Rectal smooth muscle tissue (tissue), 1 donor: Measurements from ENCODE around the gene TMEM235.

Experiments
- H3K27ac ChIP-seq: one replicate; pipeline ENCODE4 v1.7.0; 2013; ENCODE audit warnings: low read depth, low read length, inconsistent platforms
- H3K27me3 ChIP-seq: one replicate; pipeline ENCODE4 v1.7.0; 2013; ENCODE audit warnings: low read length; ENCODE audit not compliant: control insufficient read depth, insufficient read depth
- H3K36me3 ChIP-seq: one replicate; pipeline ENCODE4 v1.7.0; 2013; ENCODE audit warnings: low read length; ENCODE audit not compliant: control insufficient read depth, insufficient read depth
- H3K4me1 ChIP-seq: one replicate; pipeline ENCODE4 v1.7.0; 2013; ENCODE audit warnings: low read length; ENCODE audit not compliant: control insufficient read depth, insufficient read depth
- H3K4me3 ChIP-seq: one replicate; pipeline ENCODE4 v1.7.0; 2013; ENCODE audit warnings: low read length
- H3K9ac ChIP-seq: one replicate; pipeline ENCODE4 v1.7.0; 2013; ENCODE audit warnings: low read length

The TMEM235 gene

DNA sequence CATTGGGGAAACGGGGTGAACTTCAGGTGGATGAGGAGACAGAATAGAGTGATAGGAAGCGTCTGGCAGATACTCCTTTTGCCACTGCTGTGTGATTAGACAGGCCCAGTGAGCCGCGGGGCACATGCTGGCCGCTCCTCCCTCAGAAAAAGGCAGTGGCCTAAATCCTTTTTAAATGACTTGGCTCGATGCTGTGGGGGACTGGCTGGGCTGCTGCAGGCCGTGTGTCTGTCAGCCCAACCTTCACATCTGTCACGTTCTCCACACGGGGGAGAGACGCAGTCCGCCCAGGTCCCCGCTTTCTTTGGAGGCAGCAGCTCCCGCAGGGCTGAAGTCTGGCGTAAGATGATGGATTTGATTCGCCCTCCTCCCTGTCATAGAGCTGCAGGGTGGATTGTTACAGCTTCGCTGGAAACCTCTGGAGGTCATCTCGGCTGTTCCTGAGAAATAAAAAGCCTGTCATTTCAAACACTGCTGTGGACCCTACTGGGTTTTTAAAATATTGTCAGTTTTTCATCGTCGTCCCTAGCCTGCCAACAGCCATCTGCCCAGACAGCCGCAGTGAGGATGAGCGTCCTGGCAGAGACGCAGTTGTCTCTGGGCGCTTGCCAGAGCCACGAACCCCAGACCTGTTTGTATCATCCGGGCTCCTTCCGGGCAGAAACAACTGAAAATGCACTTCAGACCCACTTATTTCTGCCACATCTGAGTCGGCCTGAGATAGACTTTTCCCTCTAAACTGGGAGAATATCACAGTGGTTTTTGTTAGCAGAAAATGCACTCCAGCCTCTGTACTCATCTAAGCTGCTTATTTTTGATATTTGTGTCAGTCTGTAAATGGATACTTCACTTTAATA is 7.0 kb upstream of the TMEM235 start:
- H3K9ac ChIP-seq, result no peak overlapping the region
- H3K36me3 ChIP-seq, result no peaks in the 10 kb centered on the region
- no peaks in the 10 kb centered on the region for H3K27me3 ChIP-seq
- no peak overlapping the region for H3K4me3 ChIP-seq
- no peak overlapping the region for H3K27ac ChIP-seq
- H3K4me1 ChIP-seq, result no peaks in the 10 kb centered on the region

DNA sequence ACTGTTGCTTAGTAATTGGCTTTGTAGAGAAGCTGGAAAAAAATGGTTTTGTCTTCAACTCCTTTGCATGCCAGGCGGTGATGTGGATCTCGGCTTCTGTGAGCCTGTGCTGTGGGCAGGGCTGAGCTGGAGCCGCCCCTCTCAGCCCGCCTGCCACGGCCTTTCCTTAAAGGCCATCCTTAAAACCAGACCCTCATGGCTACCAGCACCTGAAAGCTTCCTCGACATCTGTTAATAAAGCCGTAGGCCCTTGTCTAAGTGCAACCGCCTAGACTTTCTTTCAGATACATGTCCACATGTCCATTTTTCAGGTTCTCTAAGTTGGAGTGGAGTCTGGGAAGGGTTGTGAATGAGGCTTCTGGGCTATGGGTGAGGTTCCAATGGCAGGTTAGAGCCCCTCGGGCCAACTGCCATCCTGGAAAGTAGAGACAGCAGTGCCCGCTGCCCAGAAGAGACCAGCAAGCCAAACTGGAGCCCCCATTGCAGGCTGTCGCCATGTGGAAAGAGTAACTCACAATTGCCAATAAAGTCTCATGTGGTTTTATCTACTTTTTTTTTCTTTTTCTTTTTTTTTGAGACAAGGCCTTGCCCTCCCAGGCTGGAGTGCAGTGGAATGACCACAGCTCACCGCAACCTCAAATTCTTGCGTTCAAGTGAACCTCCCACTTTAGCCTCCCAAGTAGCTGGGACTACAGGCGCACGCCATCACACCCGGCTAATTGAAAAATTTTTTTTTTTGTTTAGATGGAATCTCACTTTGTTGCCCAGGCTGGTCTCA is 6.2 kb upstream of the TMEM235 start:
- Histone ChIP-seq H3K4me3 (no peak overlapping the region), H3K4me1 (no peaks in the 10 kb centered on the region), H3K9ac (no peak overlapping the region), H3K27me3 (peaks cover under 1% of the 10 kb centered on the region), H3K27ac (no peak overlapping the region), H3K36me3 (no peaks in the 10 kb centered on the region)

DNA sequence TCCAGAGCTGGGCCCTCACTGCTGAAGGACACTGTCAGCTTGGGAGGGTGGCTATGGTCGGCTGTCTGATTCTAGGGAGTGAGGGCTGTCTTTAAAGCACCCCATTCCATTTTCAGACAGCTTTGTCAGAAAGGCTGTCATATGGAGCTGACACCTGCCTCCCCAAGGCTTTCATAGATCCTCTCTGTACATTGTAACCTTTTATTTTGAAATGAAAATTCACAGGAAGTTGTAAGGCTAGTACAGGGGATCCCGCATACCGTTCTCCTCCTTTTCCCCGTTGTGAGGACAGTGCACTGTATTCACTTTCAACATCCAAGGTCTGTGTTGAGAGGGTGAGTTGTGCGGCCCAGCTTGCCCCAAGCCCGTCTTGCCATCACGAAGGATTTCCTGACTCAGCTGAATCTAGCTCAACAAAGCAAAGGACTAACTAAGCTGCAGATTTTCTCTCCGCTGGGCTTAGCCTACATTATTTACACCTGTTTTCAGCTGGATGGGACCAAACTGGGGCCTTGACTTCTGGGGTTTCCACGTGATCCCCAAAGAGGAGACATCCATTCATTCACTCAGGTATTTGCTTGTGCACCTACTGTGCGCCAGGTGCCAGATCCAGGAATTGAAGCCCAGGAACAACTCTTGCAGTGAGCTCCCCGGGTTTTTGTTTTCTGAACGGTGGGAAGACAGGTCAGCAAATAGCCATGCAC is 5.2 kb upstream of the TMEM235 start:
- no peak overlapping the region for H3K27ac ChIP-seq
- H3K9ac ChIP-seq, result no peak overlapping the region
- peaks cover 10% of the 10 kb centered on the region for H3K27me3 ChIP-seq
- no peaks in the 10 kb centered on the region for H3K36me3 ChIP-seq
- H3K4me3 ChIP-seq, result no peak overlapping the region
- H3K4me1 ChIP-seq, result no peaks in the 10 kb centered on the region

DNA sequence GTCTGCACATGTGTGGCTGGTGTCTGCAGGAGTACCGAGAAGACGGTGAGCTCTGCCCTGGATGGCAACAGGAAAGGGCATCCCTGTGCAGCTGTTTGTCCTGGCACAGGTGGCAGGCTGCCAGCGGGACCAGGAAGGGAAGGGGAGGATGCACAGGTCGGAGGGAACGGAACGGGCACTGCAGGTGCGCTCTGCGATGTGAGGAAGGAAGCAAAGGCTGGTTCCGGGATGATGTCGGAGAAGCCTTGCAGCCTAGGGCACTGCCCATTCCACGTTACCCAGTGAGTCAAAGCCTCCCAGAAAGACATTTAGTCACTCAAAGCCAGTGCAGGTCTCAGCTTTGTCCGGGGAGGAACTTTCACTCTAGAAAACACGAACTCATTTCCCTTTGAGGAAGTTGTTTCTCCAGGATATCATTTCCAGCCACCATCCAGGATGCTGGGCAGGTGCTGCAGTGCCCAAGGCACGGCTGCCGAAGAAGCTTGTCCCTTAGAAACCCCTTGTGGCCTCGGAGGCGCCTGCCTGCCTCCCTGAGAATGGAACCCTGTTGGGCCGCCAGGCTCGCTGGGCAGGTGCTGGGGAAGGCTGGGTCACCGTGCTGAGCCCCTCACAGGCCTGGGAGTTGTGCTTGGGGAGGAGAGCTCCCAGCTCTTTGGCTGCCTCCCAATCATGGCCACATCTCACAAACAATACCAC is 4.5 kb upstream of the TMEM235 start:
- Histone ChIP-seq H3K27me3 (peaks cover 15% of the 10 kb centered on the region), H3K9ac (no peak overlapping the region), H3K27ac (no peak overlapping the region), H3K4me1 (no peaks in the 10 kb centered on the region), H3K4me3 (no peak overlapping the region), H3K36me3 (no peaks in the 10 kb centered on the region)

DNA sequence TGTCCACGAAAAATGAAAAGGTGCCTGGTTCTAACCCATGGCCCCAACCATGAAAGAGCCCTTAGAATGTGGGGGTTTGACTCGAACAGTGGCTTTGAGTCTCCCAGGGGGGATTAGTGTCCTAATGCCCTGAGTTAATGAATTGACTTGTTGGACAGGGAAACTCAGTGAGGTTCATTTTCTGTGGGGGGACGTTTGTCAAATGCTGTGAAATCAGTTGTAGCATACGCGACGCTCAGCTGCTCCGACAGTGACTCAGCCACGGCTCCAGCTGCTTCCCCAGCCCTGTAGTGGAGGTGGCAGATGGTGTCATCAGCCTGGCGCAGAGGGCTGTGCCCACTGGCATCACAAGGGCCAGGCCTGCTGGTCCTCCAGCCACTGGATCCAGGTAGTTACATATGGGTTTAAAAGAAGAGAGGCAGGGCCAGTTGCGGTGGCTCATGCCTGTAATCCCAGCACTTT is 3.9 kb upstream of the TMEM235 start:
- Histone ChIP-seq H3K4me3 (no peak overlapping the region), H3K9ac (no peak overlapping the region), H3K27ac (no peak overlapping the region), H3K36me3 (no peaks in the 10 kb centered on the region), H3K4me1 (no peaks in the 10 kb centered on the region), H3K27me3 (peaks cover 21% of the 10 kb centered on the region)

DNA sequence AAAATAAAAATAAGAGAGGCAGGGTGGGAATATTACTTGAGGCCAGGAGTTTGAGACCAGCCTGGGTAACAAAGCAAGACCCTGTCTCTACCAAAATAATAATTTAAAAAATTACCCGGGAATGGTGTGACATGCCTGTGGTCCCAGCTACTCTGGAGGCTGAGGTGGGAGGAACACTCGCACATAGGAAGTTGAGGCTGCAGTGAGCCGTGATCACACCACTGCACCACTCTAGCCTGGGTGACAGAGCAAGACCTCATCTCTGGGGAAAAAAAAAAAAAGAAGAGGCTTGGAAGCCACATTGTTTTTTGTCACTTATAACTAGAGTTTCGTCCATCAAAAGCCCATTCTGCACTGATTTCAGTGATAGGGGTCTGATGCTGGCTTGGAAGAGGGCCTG is 3.3 kb upstream of the TMEM235 start:
- Histone ChIP-seq H3K9ac (no peak overlapping the region), H3K27ac (no peak overlapping the region), H3K36me3 (no peaks in the 10 kb centered on the region), H3K4me3 (no peak overlapping the region), H3K4me1 (no peaks in the 10 kb centered on the region), H3K27me3 (peaks cover 26% of the 10 kb centered on the region)

DNA sequence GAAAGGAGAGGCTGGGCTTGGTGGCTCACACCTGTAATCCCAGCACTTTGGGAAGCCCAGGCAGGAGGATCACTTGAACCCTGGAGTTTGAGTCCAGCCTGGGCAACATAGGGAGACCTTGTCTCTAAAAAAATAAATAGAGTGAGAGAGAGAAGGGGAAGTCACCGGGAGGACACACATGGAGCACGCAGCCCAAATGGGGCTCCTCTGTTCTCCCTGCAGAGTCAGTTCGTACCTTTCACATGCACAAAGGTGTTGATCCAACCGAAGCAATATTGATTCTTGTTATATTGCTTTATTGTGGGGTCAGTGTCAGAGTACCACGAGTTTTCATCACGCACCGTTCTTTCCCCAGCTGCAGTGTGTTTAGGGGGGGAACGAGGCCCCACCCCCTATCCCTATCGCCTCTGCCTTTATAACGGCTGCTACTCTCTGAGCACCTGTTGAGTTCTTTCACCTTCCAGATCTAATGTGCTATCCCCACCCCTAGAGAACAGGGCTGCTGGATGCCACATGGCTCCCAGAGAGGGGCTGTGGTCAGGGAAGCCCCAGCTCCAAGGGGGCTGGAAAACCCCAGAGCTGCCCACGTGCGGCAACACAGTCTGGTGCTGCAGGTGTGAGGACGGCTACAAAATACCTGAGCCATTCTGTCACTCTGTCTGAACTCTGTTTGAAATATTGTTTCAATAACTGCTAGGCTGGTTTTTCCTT is 1.0 kb upstream of the TMEM235 start:
- Histone ChIP-seq H3K27me3 (peaks cover 26% of the 10 kb centered on the region), H3K9ac (no peak overlapping the region), H3K4me1 (no peaks in the 10 kb centered on the region), H3K36me3 (no peaks in the 10 kb centered on the region), H3K27ac (no peak overlapping the region), H3K4me3 (no peak overlapping the region)

DNA sequence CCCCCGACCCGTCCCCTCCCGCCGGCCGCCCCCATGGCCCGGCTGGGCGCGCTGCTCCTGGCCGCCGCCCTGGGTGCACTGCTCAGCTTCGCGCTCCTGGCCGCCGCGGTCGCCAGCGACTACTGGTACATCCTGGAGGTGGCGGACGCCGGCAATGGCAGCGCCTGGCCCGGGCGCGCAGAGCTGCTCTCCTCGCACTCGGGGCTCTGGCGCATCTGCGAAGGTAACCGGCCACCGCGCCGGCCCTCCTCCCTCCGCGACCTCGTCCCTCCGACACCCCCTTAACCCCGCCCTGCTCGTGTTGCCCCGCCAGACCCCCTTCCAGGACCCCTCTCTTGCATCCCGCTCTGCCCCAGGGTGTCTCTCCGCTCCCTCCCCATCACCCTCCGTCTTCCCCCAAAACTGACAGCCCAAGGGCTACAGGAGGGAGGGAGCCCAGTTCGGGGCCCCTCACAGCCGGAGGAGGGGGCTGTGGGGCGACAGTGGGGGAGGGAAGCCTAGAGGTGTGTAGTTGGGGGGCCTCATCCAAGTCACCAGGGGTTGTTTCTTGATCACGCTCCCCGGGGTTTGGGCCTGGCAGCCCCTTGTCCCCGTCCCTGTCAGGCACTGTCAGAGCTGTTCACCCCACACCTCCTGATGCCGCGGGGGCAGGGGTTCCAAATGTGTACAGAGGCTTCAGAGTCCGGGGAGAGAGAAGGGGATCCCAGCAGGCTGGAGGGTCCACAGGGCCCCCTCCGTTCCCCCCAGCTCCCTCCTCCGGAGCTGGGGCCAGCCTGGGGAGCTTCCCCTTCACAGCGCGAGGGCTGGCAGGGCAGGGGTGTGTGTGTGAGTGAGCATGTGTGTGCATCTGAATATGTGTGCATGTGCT is 794 bp downstream of the TMEM235 start:
- no peaks in the 10 kb centered on the region for H3K36me3 ChIP-seq
- H3K4me3 ChIP-seq, result no peak overlapping the region
- H3K9ac ChIP-seq, result no peak overlapping the region
- no peaks in the 10 kb centered on the region for H3K4me1 ChIP-seq
- peaks cover 26% of the 10 kb centered on the region for H3K27me3 ChIP-seq
- H3K27ac ChIP-seq, result no peak overlapping the region

DNA sequence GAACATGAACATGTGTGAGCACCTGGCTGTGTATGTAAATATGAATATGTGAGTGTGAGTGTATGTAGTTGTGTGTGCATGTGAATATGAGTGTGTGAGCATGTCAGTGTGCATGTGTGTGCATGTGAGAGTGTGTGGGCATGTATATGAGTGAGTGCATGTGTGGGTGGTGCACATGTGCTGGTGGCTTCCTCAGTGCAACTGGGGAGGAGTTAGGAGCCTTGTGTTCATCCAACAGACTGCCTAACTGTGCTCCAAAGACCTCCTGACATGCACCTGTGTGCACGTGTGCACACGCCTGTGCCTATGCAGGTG is 1.4 kb downstream of the TMEM235 start:
- no peak overlapping the region for H3K4me3 ChIP-seq
- no peaks in the 10 kb centered on the region for H3K36me3 ChIP-seq
- H3K27ac ChIP-seq, result no peak overlapping the region
- no peaks in the 10 kb centered on the region for H3K4me1 ChIP-seq
- no peak overlapping the region for H3K9ac ChIP-seq
- H3K27me3 ChIP-seq, result peaks cover 26% of the 10 kb centered on the region

DNA sequence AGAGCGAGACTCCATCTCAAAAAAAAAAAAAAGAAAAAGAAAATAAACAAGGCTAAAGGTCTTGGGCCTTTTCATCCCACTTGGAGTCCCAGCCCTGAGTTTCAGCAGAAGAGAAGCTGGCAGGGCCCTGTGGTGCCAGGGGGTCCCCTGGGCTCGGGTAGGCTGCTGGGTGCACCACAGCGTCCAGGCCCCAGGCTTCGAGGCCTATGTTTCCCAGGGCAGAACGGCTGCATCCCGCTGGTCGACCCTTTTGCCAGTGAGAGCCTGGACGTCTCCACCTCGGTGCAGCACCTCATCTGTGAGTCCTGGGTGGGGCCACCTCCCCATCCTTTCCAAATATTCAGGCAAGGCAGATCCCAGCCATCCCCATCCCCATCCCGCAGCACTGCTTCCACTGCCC is 2.2 kb downstream of the TMEM235 start:
- Histone ChIP-seq H3K36me3 (no peaks in the 10 kb centered on the region), H3K4me1 (no peaks in the 10 kb centered on the region), H3K27ac (no peak overlapping the region), H3K4me3 (no peak overlapping the region), H3K9ac (no peak overlapping the region), H3K27me3 (peaks cover 26% of the 10 kb centered on the region)

DNA sequence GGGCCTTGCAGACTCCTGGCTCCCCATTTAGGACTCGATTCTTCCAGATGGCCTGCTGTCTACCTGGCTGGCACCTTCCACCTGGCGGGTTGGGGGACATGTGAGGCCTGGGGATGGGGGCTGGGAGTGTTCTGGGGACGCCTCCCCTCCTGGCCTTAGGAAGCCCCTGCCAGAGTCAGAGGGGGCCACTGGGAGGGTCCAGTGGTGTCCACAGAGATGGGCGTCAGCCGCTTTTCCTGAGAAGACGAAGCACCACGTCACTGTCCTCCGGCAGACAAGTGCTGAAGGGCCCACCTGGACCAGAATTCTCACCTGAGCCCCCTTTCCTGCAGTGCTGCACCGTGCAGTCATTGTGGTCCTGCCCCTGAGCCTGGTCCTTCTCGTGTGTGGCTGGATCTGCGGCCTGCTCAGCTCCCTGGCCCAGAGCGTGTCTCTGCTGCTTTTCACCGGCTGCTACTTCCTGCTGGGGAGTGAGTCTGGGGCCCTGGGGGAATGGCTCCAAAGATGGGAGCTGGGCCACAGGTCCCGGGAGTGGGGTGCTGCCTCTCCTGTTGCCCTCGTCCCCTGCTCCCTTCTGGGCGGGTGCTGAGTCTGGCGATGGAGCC is 2.9 kb downstream of the TMEM235 start:
- H3K4me3 ChIP-seq, result no peak overlapping the region
- H3K27ac ChIP-seq, result no peak overlapping the region
- H3K36me3 ChIP-seq, result no peaks in the 10 kb centered on the region
- H3K9ac ChIP-seq, result no peak overlapping the region
- no peaks in the 10 kb centered on the region for H3K4me1 ChIP-seq
- peaks cover 26% of the 10 kb centered on the region for H3K27me3 ChIP-seq
